Peyer's patch (tissue), 4 donors: Measurements from ENCODE around the gene MMP17. TPM values are rescaled to one million over a fixed set of nuclear protein-coding genes. Genes with fewer than 3 reads are reported as not detected.

ENCODE experiments used
- DNase-seq, 3 donors: peaks; one replicate each; pipeline ENCODE4 v3.0.0-alpha.2; 2017 to 2019
- H3K27ac ChIP-seq, 4 donors: fragments of 200-600 bp; sonication (generic); one replicate each; pipeline ENCODE4 v1.5.1; 2016 to 2019
- H3K27me3 ChIP-seq, 2 donors: fragments of 200-600 bp; sonication (generic); one replicate each; pipeline ENCODE4 v1.5.1; 2019
- H3K36me3 ChIP-seq, 3 donors: fragments of 200-600 bp; sonication (generic); one replicate each; pipeline ENCODE4 v1.5.1; 2016 to 2019
- H3K4me1 ChIP-seq, 4 donors: fragments of 200-600 bp; sonication (generic); one replicate each; pipeline ENCODE4 v1.5.1; 2016 to 2019
- H3K4me3 ChIP-seq, 4 donors: fragments of 200-600 bp; sonication (generic); 1 replicate in 3 of 4; 2 replicates in 1 of 4; pipeline ENCODE4 v1.5.1; 2016 to 2019; ENCODE audit warnings: mild to moderate bottlenecking in 1 of 4
- H3K9me3 ChIP-seq, 4 donors: fragments of 200-600 bp; sonication (generic); one replicate each; pipeline ENCODE4 v1.5.1; 2016 to 2019; ENCODE audit warnings: mild to moderate bottlenecking in 1 of 4
- CTCF ChIP-seq, 6 experiments: fragments of 450-650 bp in 4 of 6; fragments of 200-600 bp in 2 of 6; sonication (generic) in 1 of 6; IDR thresholded peaks; one replicate each; pipeline ENCODE4 v1.5.1; 2017 to 2019; ENCODE audit warnings: antibody characterized with exemption in 6 of 6, mild to moderate bottlenecking in 3 of 6, moderate library complexity in 1 of 6
- POLR2A ChIP-seq, 2 donors: fragments of 450-650 bp; IDR thresholded peaks; one replicate each; pipeline ENCODE4 v1.5.1; 2017; ENCODE audit warnings: antibody characterized with exemption in 2 of 2, mild to moderate bottlenecking in 2 of 2, moderate library complexity in 2 of 2
- total RNA-seq, 4 donors: library from RNA; depleted of rRNA; stranded (reverse); fragments of >200 nt; gene quantifications; one replicate each; pipeline ENCODE4 v1.1.0, GENCODE V29; 2016

The MMP17 gene
- total RNA-seq, 4 donors from 2014 or later: 4.0 to 32.2 (median 5.3) TPM; not detected in 1

- H3K27me3 ChIP-seq: no peaks in the 10 kb centered on the region
- H3K27ac ChIP-seq: no peak overlapping the region
- H3K9me3 ChIP-seq: no peaks in the 10 kb centered on the region
- H3K4me3 ChIP-seq: no peak overlapping the region
- no peak for TF ChIP-seq CTCF (IDR thresholded peaks at IDR 0.05)
- no peak for TF ChIP-seq POLR2A (IDR thresholded peaks at IDR 0.05)
- H3K36me3 ChIP-seq: peaks cover 0 to 6% (median 0%) of the 10 kb centered on the region in 3 donors
- H3K4me1 ChIP-seq: peaks cover 0 to 16% (median 12%) of the 10 kb centered on the region in 4 donors
- no peak for DNase-seq
Measured at GRCh38 chr12:131892711-131893604, 64.8 kb downstream of the MMP17 start.

DNA sequence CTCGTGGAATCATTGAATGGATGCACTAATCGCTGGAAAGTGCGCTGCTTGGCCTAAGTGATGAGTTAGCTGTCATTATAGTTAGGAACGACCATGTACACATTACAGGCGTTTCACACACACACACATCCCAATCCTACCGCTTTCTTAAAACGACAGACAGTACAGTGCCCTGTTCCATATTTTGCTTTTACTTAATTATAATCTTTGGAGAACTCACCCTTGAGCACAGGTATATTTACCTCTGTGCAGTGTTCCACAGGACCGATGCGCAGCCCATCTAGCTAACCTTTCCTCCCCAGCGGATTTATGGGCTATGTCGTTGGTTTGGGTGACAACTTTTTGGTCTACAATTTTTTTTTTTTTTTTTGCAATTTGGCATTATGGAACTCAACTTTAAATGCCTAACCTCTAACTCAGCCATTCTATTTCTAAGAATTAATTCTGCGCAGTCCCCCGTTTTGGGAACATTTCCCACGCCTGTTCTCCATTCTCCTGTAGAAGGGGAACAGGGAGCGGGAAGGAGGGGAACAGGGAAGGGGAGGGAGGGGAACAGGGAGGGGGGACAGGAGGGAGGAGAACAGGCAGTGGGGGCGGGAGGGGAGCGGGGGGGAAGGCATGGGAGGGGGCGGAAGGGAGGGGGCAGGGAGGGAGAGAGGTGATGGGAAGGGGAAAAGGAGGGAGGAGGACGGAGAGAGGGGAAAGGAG, 65.6 kb downstream of the MMP17 start:
- H3K9me3 ChIP-seq: no peaks in the 10 kb centered on the region
- H3K27me3 ChIP-seq: no peaks in the 10 kb centered on the region
- DNase-seq: no peak
- H3K4me1 ChIP-seq: peaks cover 0 to 16% (median 12%) of the 10 kb centered on the region in 4 donors
- TF ChIP-seq CTCF (IDR thresholded peaks at IDR 0.05) (no peak), POLR2A (IDR thresholded peaks at IDR 0.05) (no peak)
- peak overlapping the region; percentile 77 to 90 (median 86) for H3K27ac ChIP-seq
- H3K4me3 ChIP-seq: peak overlapping the region; percentile 56 to 83 (median 64)
- H3K36me3 ChIP-seq: peaks cover 0 to 9% (median 0%) of the 10 kb centered on the region in 3 donors

DNA sequence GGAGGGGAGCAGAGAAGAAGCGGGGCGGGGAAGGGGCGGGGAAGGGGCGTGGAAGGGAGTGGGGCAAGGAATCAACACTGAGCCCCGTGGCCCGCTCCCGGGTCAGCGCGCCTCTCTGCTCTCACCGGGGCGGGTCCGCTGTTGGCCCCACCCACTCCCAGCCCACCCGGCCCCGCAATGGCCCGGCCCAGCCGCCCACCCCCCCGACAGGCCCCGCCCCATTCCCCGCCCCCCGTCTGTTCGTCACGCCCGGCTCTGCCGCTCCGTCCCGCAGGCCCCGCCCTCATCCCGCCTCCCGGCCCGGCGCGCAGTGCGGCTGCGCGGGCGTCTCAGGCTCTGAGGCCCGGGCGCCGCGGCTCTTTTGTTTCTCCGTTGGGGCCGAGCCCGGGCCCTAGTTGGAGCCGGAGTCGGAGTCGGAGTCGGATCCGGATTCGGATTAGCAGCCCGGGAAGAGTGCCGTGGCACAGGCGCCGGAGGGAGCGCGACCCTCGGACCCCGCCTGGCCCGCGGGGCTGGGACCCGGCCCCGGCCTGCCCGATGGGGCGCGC, 66.2 kb downstream of the MMP17 start, which contains the start of gene ULK1:
Gene ULK1, plus strand, starts transcription at position 310 of the 548 bp plus-strand sequence. CDS start 380 bp downstream, outside the sequence.
- TF ChIP-seq CTCF (IDR thresholded peaks at IDR 0.05) (no peak), POLR2A (IDR thresholded peaks at IDR 0.05) (peak; percentile 78 to 84)
- H3K9me3 ChIP-seq: no peaks in the 10 kb centered on the region
- H3K36me3 ChIP-seq: peaks cover 0 to 12% (median 0%) of the 10 kb centered on the region in 3 donors
- DNase-seq: peak; percentile 92 to 97 (median 96)
- peaks cover 0 to 16% (median 12%) of the 10 kb centered on the region in 4 donors for H3K4me1 ChIP-seq
- no peaks in the 10 kb centered on the region for H3K27me3 ChIP-seq
- H3K27ac ChIP-seq: peak within 1 kb of the TSS; percentile 85 to 90 (median 88)
- peak within 1 kb of the TSS; percentile 56 to 83 (median 64) for H3K4me3 ChIP-seq

GRCh38 chr12:131894981-131895639, 66.9 kb downstream of the MMP17 start:
- peaks cover 0 to 16% (median 12%) of the 10 kb centered on the region in 4 donors for H3K4me1 ChIP-seq
- peaks cover 0 to 12% (median 0%) of the 10 kb centered on the region in 3 donors for H3K36me3 ChIP-seq
- DNase-seq: peak in 2 of 3 donors; percentile 18 to 59
- H3K9me3 ChIP-seq: no peaks in the 10 kb centered on the region
- H3K4me3 ChIP-seq: peak overlapping the region; percentile 56 to 83 (median 64)
- H3K27ac ChIP-seq: peak overlapping the region; percentile 85 to 90 (median 88)
- TF ChIP-seq POLR2A (IDR thresholded peaks at IDR 0.05) (no peak), CTCF (IDR thresholded peaks at IDR 0.05) (no peak)
- no peaks in the 10 kb centered on the region for H3K27me3 ChIP-seq

GRCh38 chr12:131895640-131896079, 67.5 kb downstream of the MMP17 start:
- Histone ChIP-seq H3K36me3 (peaks cover 0 to 12% (median 0%) of the 10 kb centered on the region in 3 donors), H3K27me3 (no peaks in the 10 kb centered on the region), H3K9me3 (no peaks in the 10 kb centered on the region), H3K4me1 (peaks cover 0 to 16% (median 12%) of the 10 kb centered on the region in 4 donors), H3K27ac (peak overlapping the region; percentile 85 to 90 (median 88)), H3K4me3 (peak overlapping the region; percentile 56 to 83 (median 64))
- TF ChIP-seq CTCF (IDR thresholded peaks at IDR 0.05): no peak
- no peak for TF ChIP-seq POLR2A (IDR thresholded peaks at IDR 0.05)
- peak in 1 of 3 donors; percentile 23 for DNase-seq
